GM23248 (cell line): Measurements from ENCODE around the gene CTBP2.

Experiments
- EZH2 ChIP-seq: fragments of 200-600 bp; sonication (generic); IDR thresholded peaks from 2 replicates; pipeline ENCODE4 v1.6.1; 2018; ENCODE audit warnings: antibody characterized with exemption, mild to moderate bottlenecking; ENCODE audit not compliant: insufficient read depth, poor library complexity, severe bottlenecking
- EZH2phosphoT487 ChIP-seq: fragments of 200-600 bp; sonication (generic); IDR thresholded peaks from 2 replicates; pipeline ENCODE4 v1.6.1; 2018; ENCODE audit warnings: antibody characterized with exemption, moderate library complexity, mild to moderate bottlenecking, low read depth; ENCODE audit not compliant: insufficient read depth

GRCh38 chr10:124966008-124966407 lies 194.4 kb downstream of the CTBP2 start:
- TF ChIP-seq EZH2phosphoT487: no peak
- no peak for TF ChIP-seq EZH2
